BLaER1 (cell line): ENCODE measurements around the gene POC1B.

Experiments used
- H3K27ac ChIP-seq: shearing (Covaris generic); formaldehyde crosslinking; 2 replicates; pipeline ENCODE4 v1.8.1; 2022
- H3K27me3 ChIP-seq: shearing (Covaris generic); formaldehyde crosslinking; 2 replicates; pipeline ENCODE4 v1.8.1; 2022
- H3K36me3 ChIP-seq: shearing (Covaris generic); formaldehyde crosslinking; 2 replicates; pipeline ENCODE4 v1.8.1; 2022
- H3K4me1 ChIP-seq: shearing (Covaris generic); formaldehyde crosslinking; 2 replicates; pipeline ENCODE4 v1.8.1; 2022
- H3K4me2 ChIP-seq: shearing (Covaris generic); formaldehyde crosslinking; 2 replicates; pipeline ENCODE4 v1.8.1; 2022
- H3K4me3 ChIP-seq: shearing (Covaris generic); formaldehyde crosslinking; 2 replicates; pipeline ENCODE4 v1.8.1; 2022
- H3K9ac ChIP-seq: shearing (Covaris generic); formaldehyde crosslinking; 2 replicates; pipeline ENCODE4 v1.8.1; 2022
- H3K9me3 ChIP-seq: shearing (Covaris generic); formaldehyde crosslinking; 2 replicates; pipeline ENCODE4 v1.8.1; 2022
- H4K20me1 ChIP-seq: shearing (Covaris generic); formaldehyde crosslinking; 2 replicates; pipeline ENCODE4 v1.8.1; 2022
- Cebpa-rat ChIP-seq: shearing (Covaris generic); IDR thresholded peaks from 2 replicates; pipeline ENCODE4 v1.8.1; 2022

The POC1B gene

DNA sequence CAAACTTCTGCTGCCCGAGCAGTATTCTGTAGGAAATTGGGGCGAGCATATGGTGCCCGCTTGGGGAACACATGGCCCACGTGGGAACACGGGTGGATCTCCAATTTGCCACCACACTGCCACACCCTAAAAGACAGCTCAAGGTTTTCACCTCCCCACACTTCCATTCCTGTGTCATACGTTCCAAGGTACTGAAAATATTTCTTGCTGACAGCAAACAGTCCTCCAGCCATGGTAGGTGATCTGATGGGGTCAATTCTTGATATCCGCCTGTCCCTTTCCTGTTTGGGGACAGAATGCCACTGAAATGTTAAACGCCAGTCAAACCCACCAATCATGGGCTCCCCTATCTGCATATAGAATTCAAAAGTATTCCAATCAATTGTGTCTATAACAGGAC is 2.5 kb downstream of the POC1B start:
- H3K4me3 ChIP-seq, result 0 out of 2 replicates have a peak overlapping the region, but pooled peaks have one; percentile 98
- H3K4me1 ChIP-seq, result peaks cover 40% of the 10 kb centered on the region

DNA sequence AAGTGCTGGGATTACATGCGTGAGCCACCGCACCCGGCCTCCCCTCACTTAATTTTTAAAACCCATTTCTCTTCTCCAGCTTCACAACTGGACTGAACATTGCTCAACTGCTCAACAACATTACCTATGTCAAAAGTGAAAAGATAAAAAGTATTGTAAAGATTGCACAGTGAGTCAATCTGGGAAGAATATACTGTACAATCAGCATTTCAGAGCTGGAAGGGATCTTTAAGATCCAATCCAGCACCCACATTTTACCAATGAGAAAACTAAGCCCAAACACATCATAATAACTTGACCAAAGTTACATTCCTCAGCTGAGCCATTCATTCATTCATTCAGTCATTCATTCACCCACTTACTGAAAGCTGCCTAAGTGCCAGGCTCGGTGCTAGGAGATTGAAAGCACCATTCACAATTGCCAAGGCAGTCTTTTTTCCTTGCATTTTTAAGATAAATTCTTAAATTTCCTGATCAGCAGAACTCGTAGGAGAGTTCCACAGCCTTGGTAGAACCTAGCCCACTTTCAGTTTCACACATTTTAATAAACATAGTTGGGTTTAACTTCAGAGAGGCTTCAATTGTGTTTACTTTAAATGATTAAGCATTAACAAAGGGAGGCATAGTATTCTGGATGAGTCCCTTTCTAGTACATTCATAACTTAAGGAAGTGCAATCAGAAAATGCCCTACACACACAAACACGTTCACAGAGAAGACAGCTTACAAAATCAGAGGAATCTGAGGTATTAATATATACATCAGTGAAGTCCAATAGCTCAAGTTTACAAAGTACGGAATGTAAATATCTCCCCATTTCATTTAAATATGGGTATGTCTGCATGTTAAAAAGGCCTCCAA is 4.3 kb downstream of the POC1B start:
- Histone ChIP-seq H3K36me3 (peaks cover 18% of the 10 kb centered on the region), H4K20me1 (peaks cover 31% of the 10 kb centered on the region), H3K9me3 (no peaks in the 10 kb centered on the region), H3K27me3 (no peaks in the 10 kb centered on the region), H3K4me3 (no peak overlapping the region), H3K4me1 (peaks cover 31% of the 10 kb centered on the region), H3K9ac (no peak overlapping the region), H3K27ac (no peak overlapping the region), H3K4me2 (0 out of 2 replicates have a peak overlapping the region, but pooled peaks have one; percentile 97)
- TF ChIP-seq Cebpa-rat, result no peak

More for the DNA sequence above, 2.5 kb downstream of the POC1B start:
- TF ChIP-seq Cebpa-rat, result no peak
- no peaks in the 10 kb centered on the region for H3K9me3 ChIP-seq
- H3K27ac ChIP-seq, result no peak overlapping the region
- H3K27me3 ChIP-seq, result no peaks in the 10 kb centered on the region
- no peak overlapping the region for H3K9ac ChIP-seq
- peaks cover 18% of the 10 kb centered on the region for H3K36me3 ChIP-seq
- peaks cover 29% of the 10 kb centered on the region for H4K20me1 ChIP-seq
- peak overlapping the region; percentile 97 for H3K4me2 ChIP-seq

DNA sequence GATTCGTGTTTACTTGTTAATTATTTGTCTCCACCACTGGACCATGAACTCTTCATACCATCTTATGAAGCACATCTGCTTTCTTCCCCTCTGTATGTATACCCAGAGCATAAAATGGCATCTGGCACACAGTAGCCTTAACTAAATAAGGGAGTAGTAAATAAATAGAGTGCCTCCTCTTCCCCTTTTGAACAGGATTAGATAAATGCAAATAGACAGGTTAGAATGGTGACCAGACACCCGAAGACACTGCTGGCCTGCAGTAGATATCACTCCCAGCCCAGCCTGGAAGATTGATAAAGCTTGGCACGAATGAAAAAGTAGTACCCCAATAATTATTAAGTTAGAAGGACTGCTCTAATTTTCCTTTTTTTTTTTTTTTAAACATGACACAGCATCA is 8.1 kb downstream of the POC1B start:
- Histone ChIP-seq H3K4me3 (no peak overlapping the region), H3K4me1 (peaks cover 11% of the 10 kb centered on the region), H3K36me3 (peaks cover 5% of the 10 kb centered on the region), H3K27ac (no peak overlapping the region), H3K9me3 (no peaks in the 10 kb centered on the region), H3K4me2 (no peak overlapping the region), H4K20me1 (peaks cover 31% of the 10 kb centered on the region), H3K27me3 (no peaks in the 10 kb centered on the region), H3K9ac (no peak overlapping the region)
- TF ChIP-seq Cebpa-rat, result no peak

GRCh38 chr12:89516633-89517032 is 9.2 kb downstream of the POC1B start:
- H3K9ac ChIP-seq, result no peak overlapping the region
- no peaks in the 10 kb centered on the region for H3K27me3 ChIP-seq
- 0 out of 2 replicates have a peak, but pooled peaks cover 3% of the 10 kb centered on the region for H3K4me1 ChIP-seq
- no peak overlapping the region for H3K4me3 ChIP-seq
- no peaks in the 10 kb centered on the region for H3K9me3 ChIP-seq
- no peak for TF ChIP-seq Cebpa-rat
- H3K27ac ChIP-seq, result no peak overlapping the region
- no peak overlapping the region for H3K4me2 ChIP-seq
- no peaks in the 10 kb centered on the region for H3K36me3 ChIP-seq
- peaks cover 35% of the 10 kb centered on the region for H4K20me1 ChIP-seq

DNA sequence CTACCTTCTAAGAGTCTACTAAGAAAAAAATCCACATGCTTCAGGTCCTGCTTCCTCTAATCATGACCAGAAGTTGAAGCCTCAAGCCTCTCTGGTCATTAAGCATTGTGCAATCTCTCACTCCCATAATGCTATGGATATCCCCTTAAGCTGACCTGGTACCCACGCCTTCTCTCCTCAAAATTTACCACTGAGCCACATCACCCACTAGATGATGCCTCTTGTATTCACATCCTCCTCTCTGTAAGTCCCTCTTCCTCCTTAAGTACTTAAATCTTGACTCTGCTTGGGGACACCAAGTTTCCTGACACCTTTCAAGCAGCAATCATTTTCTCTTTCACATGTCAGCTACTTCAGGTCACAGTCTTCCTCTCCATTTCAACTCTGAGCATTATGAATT is 11.1 kb downstream of the POC1B start:
- Histone ChIP-seq H3K27me3 (no peaks in the 10 kb centered on the region), H3K36me3 (no peaks in the 10 kb centered on the region), H3K4me2 (no peak overlapping the region), H3K27ac (no peak overlapping the region), H3K9ac (no peak overlapping the region), H4K20me1 (peaks cover 35% of the 10 kb centered on the region), H3K4me3 (no peak overlapping the region), H3K9me3 (no peaks in the 10 kb centered on the region), H3K4me1 (no peaks in the 10 kb centered on the region)
- no peak for TF ChIP-seq Cebpa-rat

DNA sequence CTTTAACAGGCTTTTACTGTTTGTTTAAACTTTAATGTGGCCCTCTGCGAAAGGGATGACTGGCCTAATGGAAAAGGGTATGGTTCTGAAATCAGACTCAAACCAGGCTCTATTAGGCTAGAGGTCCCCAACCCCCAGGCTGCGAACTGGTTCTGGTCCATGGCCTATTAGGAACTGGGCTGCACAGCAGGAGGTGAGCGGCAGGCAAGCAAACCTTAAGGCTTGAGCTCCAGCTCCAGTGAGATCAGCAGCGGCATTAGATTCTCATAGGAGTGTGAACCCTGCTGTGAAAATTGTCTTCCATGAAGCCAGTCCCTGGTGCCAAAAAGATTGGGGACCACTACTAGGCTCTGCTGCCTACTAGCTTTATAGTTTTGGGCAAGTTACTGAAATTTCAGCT is 12.3 kb downstream of the POC1B start:
- Histone ChIP-seq H3K36me3 (no peaks in the 10 kb centered on the region), H3K4me2 (no peak overlapping the region)
- TF ChIP-seq Cebpa-rat, result no peak

DNA sequence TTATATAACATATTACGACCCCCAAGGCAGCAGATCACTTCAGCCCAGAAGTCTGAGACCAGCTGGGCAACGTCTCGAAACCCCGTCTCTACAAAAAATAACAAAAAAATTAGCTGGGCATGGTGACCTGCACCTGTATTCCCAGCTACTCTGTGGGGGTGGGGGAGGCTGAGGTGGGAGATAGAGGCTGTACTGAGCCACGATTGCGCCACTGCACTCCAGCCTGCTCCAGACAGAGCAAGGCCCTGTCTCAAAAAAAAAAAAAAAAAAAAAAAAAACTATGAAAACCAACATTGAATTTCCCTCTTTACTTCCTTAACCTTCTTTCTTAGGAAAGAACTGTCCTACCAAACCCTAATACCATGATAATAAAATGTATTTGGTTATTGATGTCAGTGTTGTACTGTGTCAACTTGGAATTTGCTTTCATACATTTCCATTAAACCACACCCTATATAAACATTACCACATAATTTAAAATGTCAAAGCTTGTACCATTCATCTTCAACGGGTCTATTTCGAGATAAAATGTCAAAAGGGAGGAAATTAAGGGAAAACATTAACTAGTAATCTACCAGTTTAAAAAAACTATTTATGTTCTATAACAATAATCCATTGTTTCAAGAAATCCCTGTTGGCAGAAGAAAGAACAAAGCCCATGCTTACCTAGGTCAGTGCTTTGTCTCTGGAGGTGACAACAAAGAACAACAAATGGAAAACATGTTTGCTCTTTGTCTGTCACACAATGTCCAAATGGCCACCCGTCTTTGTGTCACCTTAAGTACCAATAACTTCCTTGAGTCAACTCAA is 18.6 kb downstream of the POC1B start:
- H3K4me2 ChIP-seq, result no peak overlapping the region
- no peak overlapping the region for H3K4me3 ChIP-seq
- no peaks in the 10 kb centered on the region for H3K9me3 ChIP-seq
- no peak overlapping the region for H3K9ac ChIP-seq
- no peak overlapping the region for H3K27ac ChIP-seq
- TF ChIP-seq Cebpa-rat, result no peak
- no peaks in the 10 kb centered on the region for H3K36me3 ChIP-seq
- peaks cover under 1% of the 10 kb centered on the region; the same call in 1 of the 2 replicates for H4K20me1 ChIP-seq
- no peaks in the 10 kb centered on the region for H3K4me1 ChIP-seq
- H3K27me3 ChIP-seq, result no peaks in the 10 kb centered on the region

More for the DNA sequence above, 12.3 kb downstream of the POC1B start:
- H3K27ac ChIP-seq, result no peak overlapping the region
- no peak overlapping the region for H3K4me3 ChIP-seq
- H3K9me3 ChIP-seq, result no peaks in the 10 kb centered on the region
- H3K4me1 ChIP-seq, result no peaks in the 10 kb centered on the region
- H3K9ac ChIP-seq, result no peak overlapping the region
- no peaks in the 10 kb centered on the region for H3K27me3 ChIP-seq
- peaks cover 23% of the 10 kb centered on the region for H4K20me1 ChIP-seq

- Histone ChIP-seq H4K20me1 (0 out of 2 replicates have a peak, but pooled peaks cover 5% of the 10 kb centered on the region), H3K9ac (no peak overlapping the region), H3K27me3 (no peaks in the 10 kb centered on the region), H3K36me3 (no peaks in the 10 kb centered on the region; the same call in 1 of the 2 replicates), H3K4me2 (no peak overlapping the region), H3K4me3 (no peak overlapping the region), H3K9me3 (no peaks in the 10 kb centered on the region), H3K27ac (no peak overlapping the region), H3K4me1 (no peaks in the 10 kb centered on the region)
- TF ChIP-seq Cebpa-rat, result no peak
Observed at GRCh38 chr12:89506050-89506449, 19.8 kb downstream of the POC1B start.

GRCh38 chr12:89504560-89505346 is 21.1 kb downstream of the POC1B start:
- Histone ChIP-seq H3K4me1 (no peaks in the 10 kb centered on the region), H3K27ac (no peak overlapping the region), H3K9me3 (no peaks in the 10 kb centered on the region), H3K27me3 (no peaks in the 10 kb centered on the region), H3K36me3 (peaks cover 3% of the 10 kb centered on the region; the same call in 1 of the 2 replicates), H4K20me1 (0 out of 2 replicates have a peak, but pooled peaks cover 5% of the 10 kb centered on the region), H3K4me3 (no peak overlapping the region), H3K9ac (no peak overlapping the region), H3K4me2 (no peak overlapping the region)
- no peak for TF ChIP-seq Cebpa-rat
